SU-DHL-6 (cell line): ENCODE results near the gene LGR4.

Experiments
- H2AFZ ChIP-seq: fragments of 200-600 bp; sonication (generic); 2 replicates; pipeline ENCODE4 v1.6.1; 2014; ENCODE audit warnings: low read depth, mild to moderate bottlenecking, moderate library complexity, mixed read lengths, antibody characterized with exemption, low read length; ENCODE audit not compliant: severe bottlenecking
- H3F3A ChIP-seq: fragments of 200-600 bp; shearing (Covaris generic); 2 replicates; pipeline ENCODE4 v1.6.0; 2016; ENCODE audit warnings: antibody characterized with exemption, mild to moderate bottlenecking; ENCODE audit not compliant: insufficient read depth
- H3K27ac ChIP-seq: fragments of 200-600 bp; sonication (generic); 2 replicates; pipeline ENCODE4 v1.5.1; 2016; ENCODE audit warnings: low read depth, mild to moderate bottlenecking, low read length, moderate library complexity, mixed read lengths
- H3K27me3 ChIP-seq: fragments of 200-600 bp; sonication (generic), shearing (Covaris generic); 2 replicates; pipeline ENCODE4 v1.6.0; 2014; ENCODE audit warnings: mild to moderate bottlenecking, low read length
- H3K36me3 ChIP-seq: fragments of 200-600 bp; sonication (generic); 2 replicates; pipeline ENCODE4 v1.6.1; 2014; ENCODE audit warnings: mild to moderate bottlenecking, low read length, mixed read lengths
- H3K4me2 ChIP-seq: fragments of 300-600, 200-600 bp; shearing (Covaris generic), sonication (generic); 2 replicates; pipeline ENCODE4 v1.6.0; 2014; ENCODE audit warnings: low read length, low read depth, mild to moderate bottlenecking; ENCODE audit not compliant: poor library complexity, severe bottlenecking
- H3K4me3 ChIP-seq: fragments of 200-600 bp; sonication (generic); 2 replicates; pipeline ENCODE4 v1.5.1; 2014; ENCODE audit warnings: antibody characterized with exemption, low read length, mild to moderate bottlenecking, mixed read lengths; ENCODE audit not compliant: insufficient read depth, poor library complexity, severe bottlenecking
- H3K79me2 ChIP-seq: fragments of 200-600 bp; sonication (generic); 2 replicates; pipeline ENCODE4 v1.6.1; 2014; ENCODE audit warnings: mild to moderate bottlenecking, low read length, moderate library complexity; ENCODE audit not compliant: insufficient read depth
- H3K9ac ChIP-seq: fragments of 200-600 bp; sonication (generic); 2 replicates; pipeline ENCODE4 v1.7.0; 2014; ENCODE audit warnings: mild to moderate bottlenecking, low read length
- H3K9me2 ChIP-seq: fragments of 200-600 bp; sonication (generic); replicated peaks from 2 replicates; pipeline ENCODE4 v1.6.1; 2014; ENCODE audit warnings: low read length; ENCODE audit not compliant: insufficient read depth
- H3K9me3 ChIP-seq: fragments of 200-600 bp; sonication (generic); 2 replicates; pipeline ENCODE4 v1.6.1; 2014; ENCODE audit warnings: low read length, mixed read lengths; ENCODE audit not compliant: insufficient read depth
- H4K20me1 ChIP-seq: fragments of 200-600 bp; sonication (generic); 2 replicates; pipeline ENCODE4 v1.6.1; 2014; ENCODE audit warnings: low read depth, mild to moderate bottlenecking, antibody characterized with exemption, low read length, moderate library complexity, mixed read lengths
- EZH2phosphoT487 ChIP-seq: fragments of 200-600 bp; sonication (generic), shearing (Covaris generic); conservative IDR thresholded peaks from 2 replicates; pipeline ENCODE4 v1.6.1; 2018; ENCODE audit warnings: mild to moderate bottlenecking, antibody characterized with exemption, low read length, moderate library complexity, mixed read lengths
- TF ChIP-seq, protein P1 (sequence below): fragments of 200-600 bp; sonication (generic); IDR thresholded peaks from one replicate; pipeline ENCODE4 v1.5.1; 2017; ENCODE audit warnings: antibody characterized with exemption, mild to moderate bottlenecking, low read length, moderate library complexity; ENCODE audit not compliant: insufficient read depth, poor library complexity, severe bottlenecking

LGR4 gene

DNA sequence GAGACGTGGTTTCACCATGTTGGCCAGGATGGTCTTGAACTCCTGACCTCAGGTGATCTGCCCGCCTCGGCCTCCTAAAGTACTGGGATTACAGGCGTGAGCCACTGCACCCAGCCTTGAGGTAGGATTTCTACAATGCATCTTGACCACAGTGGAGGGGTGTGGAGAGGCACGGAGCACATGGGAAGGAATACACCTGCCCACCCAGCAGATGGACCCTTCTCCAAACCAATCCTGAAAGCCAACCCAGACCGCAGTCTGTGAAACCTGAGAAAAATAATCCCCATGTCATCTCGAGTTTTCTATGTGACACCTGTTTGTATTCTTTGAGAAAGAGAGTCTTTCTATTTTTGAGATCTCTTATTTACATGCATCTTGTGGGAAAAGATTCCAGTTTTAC, 32.5 kb downstream of the LGR4 start:
- H3K27me3 ChIP-seq = no peaks in the 10 kb centered on the region
- H3K9me2 ChIP-seq = no peaks in the 10 kb centered on the region
- H3F3A ChIP-seq = no peaks in the 10 kb centered on the region
- H2AFZ ChIP-seq = no peak overlapping the region
- H4K20me1 ChIP-seq = no peaks in the 10 kb centered on the region
- no peaks in the 10 kb centered on the region for H3K9me3 ChIP-seq
- no peak overlapping the region for H3K4me2 ChIP-seq
- H3K27ac ChIP-seq = no peak overlapping the region
- no peak overlapping the region for H3K4me3 ChIP-seq
- TF ChIP-seq, protein P1, sequence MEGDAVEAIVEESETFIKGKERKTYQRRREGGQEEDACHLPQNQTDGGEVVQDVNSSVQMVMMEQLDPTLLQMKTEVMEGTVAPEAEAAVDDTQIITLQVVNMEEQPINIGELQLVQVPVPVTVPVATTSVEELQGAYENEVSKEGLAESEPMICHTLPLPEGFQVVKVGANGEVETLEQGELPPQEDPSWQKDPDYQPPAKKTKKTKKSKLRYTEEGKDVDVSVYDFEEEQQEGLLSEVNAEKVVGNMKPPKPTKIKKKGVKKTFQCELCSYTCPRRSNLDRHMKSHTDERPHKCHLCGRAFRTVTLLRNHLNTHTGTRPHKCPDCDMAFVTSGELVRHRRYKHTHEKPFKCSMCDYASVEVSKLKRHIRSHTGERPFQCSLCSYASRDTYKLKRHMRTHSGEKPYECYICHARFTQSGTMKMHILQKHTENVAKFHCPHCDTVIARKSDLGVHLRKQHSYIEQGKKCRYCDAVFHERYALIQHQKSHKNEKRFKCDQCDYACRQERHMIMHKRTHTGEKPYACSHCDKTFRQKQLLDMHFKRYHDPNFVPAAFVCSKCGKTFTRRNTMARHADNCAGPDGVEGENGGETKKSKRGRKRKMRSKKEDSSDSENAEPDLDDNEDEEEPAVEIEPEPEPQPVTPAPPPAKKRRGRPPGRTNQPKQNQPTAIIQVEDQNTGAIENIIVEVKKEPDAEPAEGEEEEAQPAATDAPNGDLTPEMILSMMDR = no peak
- no peak for TF ChIP-seq EZH2phosphoT487
- no peak overlapping the region for H3K9ac ChIP-seq
- no peaks in the 10 kb centered on the region for H3K79me2 ChIP-seq
- H3K36me3 ChIP-seq = no peaks in the 10 kb centered on the region

DNA sequence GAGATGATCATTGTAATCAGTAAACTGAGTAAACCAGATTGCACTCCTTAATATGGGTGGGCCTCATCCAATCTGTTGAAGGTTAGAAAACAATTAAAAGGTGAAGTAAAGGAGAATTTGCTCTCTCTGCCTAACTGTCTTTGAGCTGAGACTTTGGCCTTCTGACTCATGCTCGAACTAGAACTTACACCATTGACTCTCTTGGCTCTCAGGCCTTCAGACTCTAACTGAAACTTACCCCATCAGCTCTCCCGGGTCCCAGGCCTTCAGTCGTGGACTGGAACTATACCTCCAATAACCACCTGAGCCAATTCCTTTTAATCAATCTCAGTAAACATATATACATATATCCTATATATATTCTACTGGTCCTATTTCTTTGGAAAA, 34.0 kb downstream of the LGR4 start:
- Histone ChIP-seq H3K79me2 (no peaks in the 10 kb centered on the region), H3K9me3 (no peaks in the 10 kb centered on the region), H3K4me2 (no peak overlapping the region), H3K9ac (no peak overlapping the region), H3K4me3 (no peak overlapping the region), H4K20me1 (no peaks in the 10 kb centered on the region), H3K27ac (no peak overlapping the region), H2AFZ (no peak overlapping the region), H3K27me3 (no peaks in the 10 kb centered on the region), H3K36me3 (no peaks in the 10 kb centered on the region), H3K9me2 (no peaks in the 10 kb centered on the region), H3F3A (no peaks in the 10 kb centered on the region)
- TF ChIP-seq, protein P1 = no peak
- no peak for TF ChIP-seq EZH2phosphoT487

DNA sequence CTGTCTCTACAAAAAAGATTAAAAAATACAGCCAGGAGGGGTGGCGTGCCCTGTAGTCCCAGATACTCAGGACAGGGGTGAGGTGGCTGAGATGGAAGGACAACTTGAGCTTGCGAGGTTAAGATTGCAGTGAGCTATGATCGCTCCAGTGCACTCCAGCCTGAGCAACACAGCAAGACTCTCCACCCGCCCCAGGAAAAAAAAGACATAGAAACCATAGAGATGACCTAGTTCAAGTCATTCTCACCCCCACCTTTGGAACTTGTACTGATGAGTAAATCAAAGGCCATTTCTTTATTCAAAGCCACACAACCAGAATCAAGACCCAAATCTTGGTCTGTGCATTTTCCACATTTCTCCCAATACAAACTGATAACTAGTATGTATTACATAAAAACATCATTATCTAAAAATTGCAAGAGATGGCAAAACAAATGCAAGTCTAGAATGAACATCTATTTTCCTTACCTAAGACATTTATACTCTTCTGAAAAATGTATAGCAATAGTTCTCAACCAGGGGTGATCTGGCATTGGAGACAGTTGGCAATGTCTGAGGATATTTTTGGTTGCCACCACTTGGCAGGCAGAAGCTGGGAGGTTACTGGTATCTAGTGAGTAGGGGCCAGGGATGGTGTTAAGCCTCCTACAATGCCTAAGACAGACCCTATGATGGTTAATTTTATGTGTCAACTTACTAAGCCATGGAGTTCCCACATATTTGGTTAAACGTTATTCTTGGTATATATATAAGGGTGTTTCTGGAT, 34.6 kb downstream of the LGR4 start:
- H3K27me3 ChIP-seq = no peaks in the 10 kb centered on the region
- no peaks in the 10 kb centered on the region for H3K79me2 ChIP-seq
- H3K4me3 ChIP-seq = no peak overlapping the region

More for the DNA sequence above, 34.6 kb downstream of the LGR4 start:
- Histone ChIP-seq H3K27ac (no peak overlapping the region), H3K4me2 (no peak overlapping the region), H3K9me2 (no peaks in the 10 kb centered on the region), H3K36me3 (no peaks in the 10 kb centered on the region), H3F3A (no peaks in the 10 kb centered on the region), H4K20me1 (no peaks in the 10 kb centered on the region), H2AFZ (no peak overlapping the region), H3K9me3 (no peaks in the 10 kb centered on the region), H3K9ac (no peak overlapping the region)
- TF ChIP-seq EZH2phosphoT487 = no peak
- TF ChIP-seq, protein P1 = no peak
